B cell (primary cell): Measurements from ENCODE around the gene HADHB.

Experiments used
- EZH2 ChIP-seq: IDR thresholded peaks from 2 replicates; pipeline ENCODE4 v1.6.1; 2012; ENCODE audit warnings: borderline replicate concordance, low read depth, mild to moderate bottlenecking, moderate library complexity, low read length; ENCODE audit not compliant: insufficient read depth, poor library complexity, severe bottlenecking
- TF ChIP-seq, protein P1 (sequence below): fragments of 200-600 bp; IDR thresholded peaks from one replicate; pipeline ENCODE4 v1.8.0; 2022; ENCODE audit warnings: antibody characterized with exemption, mild to moderate bottlenecking

DNA sequence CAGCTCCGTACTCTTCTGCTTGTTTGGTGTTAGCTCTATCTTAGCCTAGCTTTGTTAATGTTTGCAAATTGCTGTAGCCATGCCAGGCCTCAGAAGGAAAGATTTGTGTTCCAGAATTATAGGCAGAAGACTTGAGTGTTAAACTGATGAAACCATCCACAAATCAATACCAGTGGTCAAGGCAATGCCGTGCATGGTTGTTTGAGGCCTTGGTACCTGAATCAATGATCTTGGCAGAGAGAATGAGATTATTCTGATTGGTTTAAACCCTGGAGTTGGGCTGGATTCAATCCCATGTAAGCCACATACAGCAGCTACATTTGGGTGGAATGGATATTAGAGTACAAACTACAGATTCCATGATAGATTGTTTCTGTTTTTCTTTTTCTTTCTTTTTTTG is 4.9 kb downstream of the HADHB start:
- TF ChIP-seq, protein P1, sequence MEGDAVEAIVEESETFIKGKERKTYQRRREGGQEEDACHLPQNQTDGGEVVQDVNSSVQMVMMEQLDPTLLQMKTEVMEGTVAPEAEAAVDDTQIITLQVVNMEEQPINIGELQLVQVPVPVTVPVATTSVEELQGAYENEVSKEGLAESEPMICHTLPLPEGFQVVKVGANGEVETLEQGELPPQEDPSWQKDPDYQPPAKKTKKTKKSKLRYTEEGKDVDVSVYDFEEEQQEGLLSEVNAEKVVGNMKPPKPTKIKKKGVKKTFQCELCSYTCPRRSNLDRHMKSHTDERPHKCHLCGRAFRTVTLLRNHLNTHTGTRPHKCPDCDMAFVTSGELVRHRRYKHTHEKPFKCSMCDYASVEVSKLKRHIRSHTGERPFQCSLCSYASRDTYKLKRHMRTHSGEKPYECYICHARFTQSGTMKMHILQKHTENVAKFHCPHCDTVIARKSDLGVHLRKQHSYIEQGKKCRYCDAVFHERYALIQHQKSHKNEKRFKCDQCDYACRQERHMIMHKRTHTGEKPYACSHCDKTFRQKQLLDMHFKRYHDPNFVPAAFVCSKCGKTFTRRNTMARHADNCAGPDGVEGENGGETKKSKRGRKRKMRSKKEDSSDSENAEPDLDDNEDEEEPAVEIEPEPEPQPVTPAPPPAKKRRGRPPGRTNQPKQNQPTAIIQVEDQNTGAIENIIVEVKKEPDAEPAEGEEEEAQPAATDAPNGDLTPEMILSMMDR: no peak
- no peak for TF ChIP-seq EZH2
